ENCODE measurements around the gene IL6. TPM values are rescaled to one million over a fixed set of nuclear protein-coding genes. Genes with fewer than 3 reads are reported as not detected.

IL6 gene
- total and polyA plus RNA-seq, 9 of the 15 experiments (the other 6 are each of a cell fraction or from before 2014, with no cell fraction given) = 0.76 to 2.9 (median 1.5) TPM

DNA sequence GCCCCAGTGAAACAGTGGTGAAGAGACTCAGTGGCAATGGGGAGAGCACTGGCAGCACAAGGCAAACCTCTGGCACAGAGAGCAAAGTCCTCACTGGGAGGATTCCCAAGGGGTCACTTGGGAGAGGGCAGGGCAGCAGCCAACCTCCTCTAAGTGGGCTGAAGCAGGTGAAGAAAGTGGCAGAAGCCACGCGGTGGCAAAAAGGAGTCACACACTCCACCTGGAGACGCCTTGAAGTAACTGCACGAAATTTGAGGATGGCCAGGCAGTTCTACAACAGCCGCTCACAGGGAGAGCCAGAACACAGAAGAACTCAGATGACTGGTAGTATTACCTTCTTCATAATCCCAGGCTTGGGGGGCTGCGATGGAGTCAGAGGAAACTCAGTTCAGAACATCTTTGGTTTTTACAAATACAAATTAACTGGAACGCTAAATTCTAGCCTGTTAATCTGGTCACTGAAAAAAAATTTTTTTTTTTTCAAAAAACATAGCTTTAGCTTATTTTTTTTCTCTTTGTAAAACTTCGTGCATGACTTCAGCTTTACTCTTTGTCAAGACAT is 574 bp upstream of the IL6 start (continued):
- TF ChIP-seq ZBTB9 (CRISPR knock-in tag; IDR thresholded peaks at IDR 0.05) = peak; percentile 87
- TF ChIP-seq MECOM (CRISPR knock-in tag; IDR thresholded peaks at IDR 0.05) = peak; percentile 63; the same call in 1 of the 2 replicates
- TF ChIP-seq GTF3C2 (IDR thresholded peaks at IDR 0.05; ENCODE audit: borderline replicate concordance, extremely low read depth, insufficient read length) = no peak
- no peak for TF ChIP-seq ZNF77 (CRISPR knock-in tag; IDR thresholded peaks at IDR 0.05)
- TF ChIP-seq, protein P1, sequence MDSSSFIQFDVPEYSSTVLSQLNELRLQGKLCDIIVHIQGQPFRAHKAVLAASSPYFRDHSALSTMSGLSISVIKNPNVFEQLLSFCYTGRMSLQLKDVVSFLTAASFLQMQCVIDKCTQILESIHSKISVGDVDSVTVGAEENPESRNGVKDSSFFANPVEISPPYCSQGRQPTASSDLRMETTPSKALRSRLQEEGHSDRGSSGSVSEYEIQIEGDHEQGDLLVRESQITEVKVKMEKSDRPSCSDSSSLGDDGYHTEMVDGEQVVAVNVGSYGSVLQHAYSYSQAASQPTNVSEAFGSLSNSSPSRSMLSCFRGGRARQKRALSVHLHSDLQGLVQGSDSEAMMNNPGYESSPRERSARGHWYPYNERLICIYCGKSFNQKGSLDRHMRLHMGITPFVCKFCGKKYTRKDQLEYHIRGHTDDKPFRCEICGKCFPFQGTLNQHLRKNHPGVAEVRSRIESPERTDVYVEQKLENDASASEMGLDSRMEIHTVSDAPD (CRISPR knock-in tag; IDR thresholded peaks at IDR 0.05) = no peak
- no peak for TF ChIP-seq ARID1B (IDR thresholded peaks at IDR 0.05)
- no peak for TF ChIP-seq U2AF1 (optimal IDR thresholded peaks at IDR 0.05; ENCODE audit: low read depth, low read length)
- TF ChIP-seq ZNF76 (CRISPR knock-in tag; IDR thresholded peaks at IDR 0.05; ENCODE audit: borderline replicate concordance) = peak; percentile 63; the same call in 1 of the 2 replicates
- TF ChIP-seq CBFA2T3 (IDR thresholded peaks at IDR 0.05) = no peak
- TF ChIP-seq, protein P2, sequence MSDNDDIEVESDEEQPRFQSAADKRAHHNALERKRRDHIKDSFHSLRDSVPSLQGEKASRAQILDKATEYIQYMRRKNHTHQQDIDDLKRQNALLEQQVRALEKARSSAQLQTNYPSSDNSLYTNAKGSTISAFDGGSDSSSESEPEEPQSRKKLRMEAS (CRISPR knock-in tag; IDR thresholded peaks at IDR 0.05) = peak; percentile 95
- TF ChIP-seq, protein P3, sequence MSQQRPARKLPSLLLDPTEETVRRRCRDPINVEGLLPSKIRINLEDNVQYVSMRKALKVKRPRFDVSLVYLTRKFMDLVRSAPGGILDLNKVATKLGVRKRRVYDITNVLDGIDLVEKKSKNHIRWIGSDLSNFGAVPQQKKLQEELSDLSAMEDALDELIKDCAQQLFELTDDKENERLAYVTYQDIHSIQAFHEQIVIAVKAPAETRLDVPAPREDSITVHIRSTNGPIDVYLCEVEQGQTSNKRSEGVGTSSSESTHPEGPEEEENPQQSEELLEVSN (IDR thresholded peaks at IDR 0.05; ENCODE audit: borderline replicate concordance in 1 of 2, extremely low read depth in 1 of 2, insufficient read depth in 1 of 2, insufficient read length in 1 of 2, low read depth in 1 of 2, low read length in 1 of 2, poor library complexity in 1 of 2, severe bottlenecking in 1 of 2) = peak; percentile 42 to 61
- peak; percentile 93; the same call in 1 of the 2 replicates for TF ChIP-seq ZNF589 (CRISPR knock-in tag; IDR thresholded peaks at IDR 0.05; ENCODE audit: low read depth)
- no peak for TF ChIP-seq MTA2 (IDR thresholded peaks at IDR 0.05; ENCODE audit: low read depth)
- no peak for TF ChIP-seq ZNF239 (CRISPR knock-in tag; IDR thresholded peaks at IDR 0.05)
- TF ChIP-seq BCL6 (CRISPR knock-in tag; IDR thresholded peaks at IDR 0.05) = no peak
- TF ChIP-seq AFF4 (CRISPR knock-in tag; IDR thresholded peaks at IDR 0.05) = peak; percentile 76; the same call in 1 of the 2 replicates
- no peak for TF ChIP-seq ZEB2 (IDR thresholded peaks at IDR 0.05)
